A204.1 (cell line): ENCODE data around the gene DENND5A.
"Not testable (repeated sequence)": the region's sequence is repeated elsewhere in the genome, so short reads cannot be mapped to it uniquely, and the experiment has no call there.

Experiments used
- FAIRE-seq: peaks from 2 replicates; lab custom pipeline; 2012; peaks lifted over from hg19 to GRCh38; lab: Jason Lieb, UNC

Gene DENND5A

GRCh38 chr11:9264316-9265210, 587 bp downstream of the DENND5A start:
- FAIRE-seq, result no peak

DNA sequence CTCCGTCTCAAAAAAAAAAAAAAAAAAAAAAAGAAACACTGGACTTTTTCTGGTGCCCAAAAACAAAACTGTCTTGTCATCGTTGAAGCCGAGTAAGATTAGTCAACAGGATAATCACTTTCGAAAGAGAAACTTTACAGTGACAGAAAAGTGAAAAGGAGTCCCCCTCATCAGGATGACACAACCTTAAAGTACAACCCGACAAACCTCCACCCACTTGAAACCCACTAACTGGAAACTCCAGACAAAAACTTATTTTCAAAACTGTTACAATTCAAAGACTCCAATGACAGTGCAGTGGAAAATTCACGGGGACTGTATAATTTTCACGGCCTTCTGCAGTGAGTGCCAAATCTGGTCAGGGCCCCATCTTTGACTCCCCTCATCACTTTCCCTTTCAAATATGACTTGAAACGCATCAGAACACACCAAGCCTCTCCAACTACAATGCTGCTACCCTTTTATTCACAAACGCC, 1.3 kb downstream of the DENND5A start:
- FAIRE-seq, result no peak

DNA sequence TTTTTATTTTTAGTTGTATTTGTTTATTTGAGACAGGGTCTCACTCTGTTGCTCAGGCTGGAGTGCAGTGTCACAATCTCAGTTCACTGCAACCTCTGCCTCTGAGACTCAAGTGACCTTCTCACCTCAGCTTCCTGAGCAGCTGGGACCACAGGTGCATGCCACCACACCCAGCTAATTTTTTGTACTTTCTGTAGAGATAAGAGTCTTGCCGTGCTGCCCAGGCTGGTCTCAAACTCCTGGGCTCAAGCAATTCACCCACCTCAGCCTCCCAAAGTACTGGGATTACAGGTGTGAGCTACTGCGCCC, 4.4 kb downstream of the DENND5A start:
- not testable (repeated sequence) for FAIRE-seq

GRCh38 chr11:9259981-9260837, 4.9 kb downstream of the DENND5A start:
- FAIRE-seq, result no peak

GRCh38 chr11:9258279-9258678, 6.9 kb downstream of the DENND5A start:
- FAIRE-seq, result not testable (repeated sequence)

DNA sequence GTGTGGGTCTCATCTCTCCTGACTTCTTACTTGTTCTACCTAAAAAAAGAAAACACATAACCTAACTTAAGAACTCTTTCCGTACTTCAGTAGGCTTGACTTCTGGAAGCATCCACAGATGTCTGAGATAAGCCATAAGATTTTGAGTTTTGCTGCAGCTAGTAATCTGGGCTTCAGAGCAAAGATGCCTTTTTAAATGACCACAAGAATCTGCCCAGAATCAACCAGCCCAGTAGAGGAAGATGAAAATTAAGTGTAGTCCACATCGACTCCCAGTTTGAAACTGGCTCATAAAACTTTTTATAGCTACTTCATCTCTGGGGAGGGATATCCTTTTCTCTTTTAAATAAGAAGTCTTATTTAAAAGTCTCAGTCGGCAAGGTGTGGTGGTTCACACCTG, 10.7 kb downstream of the DENND5A start:
- no peak for FAIRE-seq

GRCh38 chr11:9253086-9253485, 12.1 kb downstream of the DENND5A start:
- FAIRE-seq, result no peak

DNA sequence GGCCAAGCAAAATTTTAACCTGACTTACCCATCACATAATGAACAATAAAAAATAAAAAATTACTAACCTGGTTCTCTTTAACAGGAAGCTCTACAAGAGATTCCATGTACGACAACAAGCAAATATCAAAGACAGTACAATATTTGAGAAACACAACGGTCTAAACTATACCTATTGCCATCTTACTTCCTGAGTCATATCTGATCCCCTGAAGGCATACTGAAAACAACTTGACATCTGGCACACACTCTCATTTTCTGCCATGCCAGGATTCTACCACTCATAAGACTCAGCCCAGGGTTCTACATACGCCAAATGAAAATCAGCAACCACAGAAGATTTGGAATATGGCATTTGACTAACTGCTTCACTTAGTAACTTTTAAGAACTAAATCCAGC, 13.8 kb downstream of the DENND5A start:
- no peak for FAIRE-seq

- FAIRE-seq, result no peak
Observed at GRCh38 chr11:9250139-9250582, 15.0 kb downstream of the DENND5A start.

GRCh38 chr11:9249252-9249651, 15.9 kb downstream of the DENND5A start:
- FAIRE-seq, result no peak

DNA sequence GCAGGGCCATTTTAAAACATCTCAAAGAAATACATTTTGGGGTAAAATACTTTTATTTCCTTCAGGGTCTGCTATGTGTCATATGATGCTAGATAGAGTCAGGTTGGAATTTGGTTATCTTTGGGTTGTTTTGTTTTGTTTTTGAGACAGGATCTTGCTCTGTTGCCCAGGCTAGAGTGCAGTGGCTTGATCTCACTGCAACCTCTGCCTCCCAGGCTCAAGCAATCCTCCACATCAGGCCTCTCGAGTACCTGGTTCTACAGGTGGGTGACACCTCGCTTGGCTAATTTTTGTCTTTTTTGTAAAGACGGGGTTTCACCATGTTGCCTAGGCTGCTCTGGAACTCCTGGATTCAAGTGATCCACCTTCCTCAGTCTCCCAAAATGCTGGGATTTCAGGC, 17.3 kb downstream of the DENND5A start:
- FAIRE-seq, result no peak

DNA sequence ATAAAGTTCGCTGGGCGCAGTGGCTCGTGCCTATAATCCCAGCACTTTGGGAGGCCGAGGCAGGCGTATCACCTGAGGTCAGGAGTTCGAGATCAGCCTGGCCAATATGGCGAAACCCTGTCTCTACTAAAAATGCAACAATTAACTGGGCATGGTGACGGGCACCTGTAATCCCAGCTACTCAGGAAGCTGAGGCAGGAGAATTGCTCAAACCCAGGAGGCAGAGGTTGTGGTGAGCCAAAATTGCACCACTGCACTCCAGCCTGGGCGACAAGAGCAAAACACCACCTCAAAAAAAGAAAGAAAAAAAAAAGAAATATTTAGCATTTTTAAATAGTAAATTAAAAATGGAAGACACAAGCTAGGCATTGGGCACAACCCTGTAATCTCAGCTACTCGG, 28.9 kb downstream of the DENND5A start:
- not testable (repeated sequence) for FAIRE-seq

DNA sequence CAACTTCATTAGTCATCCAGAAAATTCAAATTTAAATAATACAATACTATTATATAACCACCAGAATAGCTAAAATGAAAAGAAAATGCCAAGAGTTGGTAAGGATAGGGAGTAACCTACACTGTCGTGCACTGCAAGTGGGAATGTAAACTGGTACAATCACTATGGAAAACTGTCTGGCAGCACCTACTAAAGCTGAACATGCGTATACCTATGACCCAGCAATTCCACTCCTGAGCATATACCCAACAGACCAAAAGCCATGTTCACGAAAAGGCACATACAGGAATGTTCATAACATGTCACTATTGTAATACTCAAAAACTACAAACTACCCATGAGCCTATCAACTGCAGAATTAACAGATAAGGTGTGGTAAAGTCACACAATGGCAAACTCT, 32.7 kb downstream of the DENND5A start:
- FAIRE-seq, result no peak

DNA sequence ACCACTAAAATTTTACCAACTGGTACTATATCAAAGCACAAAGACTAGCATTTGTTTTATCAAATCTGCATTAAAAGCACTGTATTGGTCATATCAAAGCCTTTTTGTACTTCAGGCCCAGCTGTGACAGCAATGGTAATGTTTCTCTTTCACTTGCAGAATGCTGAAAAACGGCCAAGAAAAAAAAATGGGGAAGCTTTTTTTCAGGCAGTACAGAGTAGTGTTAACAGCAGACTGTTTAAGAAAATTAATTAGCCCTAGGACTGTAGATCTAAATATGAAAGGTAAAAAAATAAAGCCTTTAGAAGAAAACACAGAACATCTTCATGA, 33.3 kb downstream of the DENND5A start:
- FAIRE-seq, result no peak

- FAIRE-seq, result no peak
Observed at GRCh38 chr11:9230296-9230695, 34.9 kb downstream of the DENND5A start.

GRCh38 chr11:9228091-9228490, 37.1 kb downstream of the DENND5A start:
- FAIRE-seq, result no peak

- FAIRE-seq, result no peak
Observed at GRCh38 chr11:9225748-9226298, 39.3 kb downstream of the DENND5A start.

- no peak for FAIRE-seq
Observed at GRCh38 chr11:9222654-9223053, 42.5 kb downstream of the DENND5A start.

DNA sequence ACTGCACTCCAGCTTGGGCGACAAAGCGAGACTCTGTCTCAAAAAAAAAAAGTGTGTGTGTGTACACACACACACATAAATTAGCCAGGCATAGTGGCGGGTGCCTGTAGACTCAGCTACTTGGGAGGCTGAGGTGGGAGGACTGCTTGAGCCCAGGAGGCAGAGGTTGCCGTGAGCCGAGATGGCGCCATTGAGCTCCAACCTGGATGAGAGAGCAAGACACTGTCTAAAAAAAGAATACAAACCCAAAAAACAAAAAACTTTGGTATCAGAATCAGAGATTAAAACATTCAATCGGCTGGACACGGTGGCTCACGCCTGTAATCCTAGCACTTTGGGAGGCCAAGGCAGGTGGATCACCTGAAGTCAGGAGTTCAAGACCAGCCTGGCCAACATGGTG, 44.3 kb downstream of the DENND5A start:
- not testable (repeated sequence) for FAIRE-seq

GRCh38 chr11:9219572-9219971, 45.6 kb downstream of the DENND5A start:
- FAIRE-seq, result no peak

GRCh38 chr11:9219115-9219514, 46.0 kb downstream of the DENND5A start:
- FAIRE-seq, result no peak

GRCh38 chr11:9214765-9215164, 50.4 kb downstream of the DENND5A start:
- no peak for FAIRE-seq

- FAIRE-seq, result no peak
Observed at GRCh38 chr11:9211322-9211721, 53.8 kb downstream of the DENND5A start.
